HG03520 (cell line): ENCODE measurements around the gene GRIK3.

ENCODE experiments used
- ATAC-seq: cut with Tn5 transposase; IDR thresholded peaks from one replicate; pipeline ENCODE4 v1.9.1; 2021; ENCODE audit warnings: mild to moderate bottlenecking, moderate library complexity; ENCODE audit not compliant: unreplicated experiment

GRIK3 gene

GRCh38 chr1:36859926-36860325, 174.4 kb downstream of the GRIK3 start:
- ATAC-seq = no peak

- ATAC-seq = no peak
These were observed 175.3 kb downstream of the GRIK3 start for GRCh38 chr1:36858981-36859380.

- ATAC-seq = no peak
These were observed 175.8 kb downstream of the GRIK3 start for GRCh38 chr1:36858553-36858952.

GRCh38 chr1:36857754-36858153, 176.6 kb downstream of the GRIK3 start:
- no peak for ATAC-seq

GRCh38 chr1:36855699-36856494, 178.4 kb downstream of the GRIK3 start:
- no peak for ATAC-seq

- ATAC-seq = no peak
These were observed 180.7 kb downstream of the GRIK3 start for GRCh38 chr1:36853638-36854037.

GRCh38 chr1:36852586-36852985, 181.7 kb downstream of the GRIK3 start:
- ATAC-seq = no peak

- ATAC-seq = no peak
These were observed 182.7 kb downstream of the GRIK3 start for GRCh38 chr1:36851595-36851994.

GRCh38 chr1:36851087-36851486, 183.2 kb downstream of the GRIK3 start:
- ATAC-seq = no peak

GRCh38 chr1:36849956-36850355, 184.4 kb downstream of the GRIK3 start:
- no peak for ATAC-seq

GRCh38 chr1:36847761-36848160, 186.6 kb downstream of the GRIK3 start:
- ATAC-seq = no peak

- ATAC-seq = no peak
These were observed 187.1 kb downstream of the GRIK3 start for GRCh38 chr1:36847186-36847585.

GRCh38 chr1:36846357-36846756, 188.0 kb downstream of the GRIK3 start:
- no peak for ATAC-seq

- no peak for ATAC-seq
These were observed 188.5 kb downstream of the GRIK3 start for GRCh38 chr1:36845802-36846201.

GRCh38 chr1:36844917-36845316, 189.4 kb downstream of the GRIK3 start:
- ATAC-seq = no peak

GRCh38 chr1:36843906-36844610, 190.3 kb downstream of the GRIK3 start:
- no peak for ATAC-seq

GRCh38 chr1:36843027-36843426, 191.3 kb downstream of the GRIK3 start:
- no peak for ATAC-seq

GRCh38 chr1:36842448-36842847, 191.9 kb downstream of the GRIK3 start:
- ATAC-seq = no peak

- no peak for ATAC-seq
These were observed 194.8 kb downstream of the GRIK3 start for GRCh38 chr1:36839485-36839884.

- no peak for ATAC-seq
These were observed 195.4 kb downstream of the GRIK3 start for GRCh38 chr1:36838888-36839287.

- no peak for ATAC-seq
These were observed 197.4 kb downstream of the GRIK3 start for GRCh38 chr1:36836916-36837315.

- no peak for ATAC-seq
These were observed 198.0 kb downstream of the GRIK3 start for GRCh38 chr1:36836196-36836883.
